Transverse colon (tissue), 4 donors: Measurements from ENCODE around the gene TSTD2.

Experiments used
- POLR2A ChIP-seq: fragments of 450-650 bp; IDR thresholded peaks from one replicate; pipeline ENCODE4 v1.6.1; 2016; ENCODE audit warnings: antibody characterized with exemption, mild to moderate bottlenecking, moderate library complexity
- POLR2AphosphoS5 ChIP-seq, 3 donors: sonication (generic); formaldehyde crosslinking; IDR thresholded peaks; one replicate each; pipeline ENCODE4 v1.6.1; 2016; ENCODE audit warnings: antibody characterized with exemption in 3 of 3
- TF ChIP-seq, protein P1 (sequence below), 5 experiments: fragments of 200-600 bp in 3 of 5; fragments of 450-650 bp in 2 of 5; sonication (generic) in 3 of 5; IDR thresholded peaks; 1 replicate in 2 of 5; 2 replicates in 3 of 5; pipeline ENCODE4 v1.5.1; 2016 to 2017; ENCODE audit warnings: antibody characterized with exemption in 5 of 5, inconsistent platforms in 3 of 5, mild to moderate bottlenecking in 2 of 5, moderate library complexity in 1 of 5

DNA sequence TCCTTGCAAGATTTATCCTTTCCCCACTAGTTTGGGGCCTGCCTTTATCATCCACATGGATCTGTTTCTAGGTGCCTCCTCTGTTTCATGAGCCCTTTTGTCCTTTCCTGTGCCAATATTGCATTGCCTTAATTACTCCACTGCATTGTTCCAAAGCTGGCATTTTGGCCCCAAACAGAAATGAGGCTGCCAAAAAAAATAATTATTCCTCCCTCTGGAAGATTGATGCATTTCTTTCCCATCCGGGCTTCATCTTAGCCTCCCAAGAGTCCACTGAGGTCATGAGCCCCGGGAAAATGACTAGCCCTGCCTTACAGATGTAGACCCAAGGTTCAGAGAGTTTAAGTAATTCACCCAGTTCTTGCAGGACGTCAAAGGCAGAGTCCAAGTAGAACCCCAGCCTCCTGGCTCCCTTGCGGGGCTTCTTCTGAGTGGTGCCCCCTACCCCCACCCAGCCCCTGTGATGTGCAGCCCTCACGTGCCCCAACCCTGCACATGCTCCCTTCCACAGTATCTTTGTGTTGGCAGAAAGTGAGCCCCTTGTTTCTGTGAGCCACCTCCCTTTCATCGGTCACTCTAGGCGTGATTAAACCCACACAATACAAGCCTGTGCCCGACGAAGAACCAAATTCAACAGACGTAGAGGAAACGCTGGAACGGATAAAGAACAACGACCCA, 69.6 kb downstream of the TSTD2 start:
- TF ChIP-seq, protein P1, sequence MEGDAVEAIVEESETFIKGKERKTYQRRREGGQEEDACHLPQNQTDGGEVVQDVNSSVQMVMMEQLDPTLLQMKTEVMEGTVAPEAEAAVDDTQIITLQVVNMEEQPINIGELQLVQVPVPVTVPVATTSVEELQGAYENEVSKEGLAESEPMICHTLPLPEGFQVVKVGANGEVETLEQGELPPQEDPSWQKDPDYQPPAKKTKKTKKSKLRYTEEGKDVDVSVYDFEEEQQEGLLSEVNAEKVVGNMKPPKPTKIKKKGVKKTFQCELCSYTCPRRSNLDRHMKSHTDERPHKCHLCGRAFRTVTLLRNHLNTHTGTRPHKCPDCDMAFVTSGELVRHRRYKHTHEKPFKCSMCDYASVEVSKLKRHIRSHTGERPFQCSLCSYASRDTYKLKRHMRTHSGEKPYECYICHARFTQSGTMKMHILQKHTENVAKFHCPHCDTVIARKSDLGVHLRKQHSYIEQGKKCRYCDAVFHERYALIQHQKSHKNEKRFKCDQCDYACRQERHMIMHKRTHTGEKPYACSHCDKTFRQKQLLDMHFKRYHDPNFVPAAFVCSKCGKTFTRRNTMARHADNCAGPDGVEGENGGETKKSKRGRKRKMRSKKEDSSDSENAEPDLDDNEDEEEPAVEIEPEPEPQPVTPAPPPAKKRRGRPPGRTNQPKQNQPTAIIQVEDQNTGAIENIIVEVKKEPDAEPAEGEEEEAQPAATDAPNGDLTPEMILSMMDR (IDR thresholded peaks at IDR 0.05): no peak
- TF ChIP-seq POLR2A (no peak), POLR2AphosphoS5 (IDR thresholded peaks at IDR 0.05) (no peak)
